Muscle layer of duodenum (tissue), 2 donors: ENCODE measurements around the gene CFAP70.
A peak's percentile ranks its signal among the peaks of the same experiment; 100 is the strongest.

Source experiments
- H3K27ac ChIP-seq: one replicate; pipeline ENCODE4 v1.7.0; 2013; ENCODE audit warnings: mild to moderate bottlenecking, low read length
- H3K27me3 ChIP-seq: one replicate; pipeline ENCODE4 v1.7.0; 2013; ENCODE audit warnings: low read depth, mild to moderate bottlenecking, control low read depth, low read length
- H3K36me3 ChIP-seq, 2 donors: one replicate each; pipeline ENCODE4 v1.7.0; 2013; ENCODE audit warnings: low read length in 2 of 2, control low read depth in 1 of 2, mild to moderate bottlenecking in 1 of 2; ENCODE audit not compliant: insufficient read depth in 2 of 2, control insufficient read depth in 1 of 2
- H3K4me1 ChIP-seq, 2 donors: one replicate each; pipeline ENCODE4 v1.7.0; 2013; ENCODE audit warnings: low read length in 2 of 2, mild to moderate bottlenecking in 2 of 2, control low read depth in 1 of 2, moderate library complexity in 1 of 2; ENCODE audit not compliant: insufficient read depth in 2 of 2, control insufficient read depth in 1 of 2
- H3K4me3 ChIP-seq, 2 donors: one replicate each; pipeline ENCODE4 v1.7.0; 2013; ENCODE audit warnings: low read length in 2 of 2, low read depth in 1 of 2, mild to moderate bottlenecking in 1 of 2
- H3K9me3 ChIP-seq, 2 donors: one replicate each; pipeline ENCODE4 v1.7.0; 2013; ENCODE audit warnings: low read length in 2 of 2, control low read depth in 1 of 2, mild to moderate bottlenecking in 1 of 2; ENCODE audit not compliant: control insufficient read depth in 1 of 2
- donor health status: healthy.

CFAP70 gene

DNA sequence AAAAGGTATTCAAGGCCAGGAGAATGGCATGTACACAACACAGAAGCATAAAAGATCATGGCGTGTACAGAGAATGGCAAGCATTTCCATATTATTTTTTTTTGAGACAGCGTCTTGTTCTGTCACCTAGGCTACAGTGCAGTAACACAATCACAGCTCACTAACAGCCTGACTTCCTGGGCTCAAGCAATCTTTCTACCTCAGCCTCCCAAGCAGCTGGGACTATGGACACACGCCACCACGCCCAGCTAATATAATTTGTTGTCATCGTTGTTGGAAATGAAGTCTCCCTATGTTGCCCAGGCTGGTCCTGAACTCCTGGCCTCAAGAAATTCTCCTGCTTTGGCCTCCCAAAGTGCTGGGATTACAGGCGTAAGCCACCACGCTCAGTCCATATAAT lies 27.9 kb upstream of the CFAP70 start:
- Histone ChIP-seq H3K27me3 (no peaks in the 10 kb centered on the region), H3K9me3 (no peaks in the 10 kb centered on the region), H3K36me3 (peaks cover 41 to 78% of the 10 kb centered on the region in 2 donors), H3K4me1 (no peaks in the 10 kb centered on the region), H3K27ac (no peak overlapping the region), H3K4me3 (no peak overlapping the region)

GRCh38 chr10:73379064-73379748 lies 20.5 kb upstream of the CFAP70 start:
- Histone ChIP-seq H3K36me3 (peaks cover 57 to 68% of the 10 kb centered on the region in 2 donors), H3K4me1 (no peaks in the 10 kb centered on the region), H3K27me3 (no peaks in the 10 kb centered on the region), H3K27ac (no peak overlapping the region), H3K4me3 (no peak overlapping the region), H3K9me3 (no peaks in the 10 kb centered on the region)

GRCh38 chr10:73376679-73377078 lies 18.0 kb upstream of the CFAP70 start:
- Histone ChIP-seq H3K36me3 (peaks cover 46 to 53% of the 10 kb centered on the region in 2 donors), H3K9me3 (no peaks in the 10 kb centered on the region), H3K4me1 (no peaks in the 10 kb centered on the region), H3K27ac (no peak overlapping the region), H3K27me3 (no peaks in the 10 kb centered on the region), H3K4me3 (no peak overlapping the region)

- peaks cover 15 to 26% of the 10 kb centered on the region in 2 donors for H3K36me3 ChIP-seq
- H3K4me3 ChIP-seq = no peak overlapping the region
- no peaks in the 10 kb centered on the region for H3K27me3 ChIP-seq
- no peak overlapping the region for H3K27ac ChIP-seq
- no peaks in the 10 kb centered on the region for H3K4me1 ChIP-seq
- no peaks in the 10 kb centered on the region for H3K9me3 ChIP-seq
Measured at GRCh38 chr10:73368238-73368637, 9.6 kb upstream of the CFAP70 start.

- H3K27me3 ChIP-seq = no peaks in the 10 kb centered on the region
- H3K27ac ChIP-seq = no peak overlapping the region
- no peaks in the 10 kb centered on the region for H3K9me3 ChIP-seq
- no peak overlapping the region for H3K4me3 ChIP-seq
- H3K36me3 ChIP-seq = peaks cover 13 to 22% of the 10 kb centered on the region in 2 donors
- H3K4me1 ChIP-seq = no peaks in the 10 kb centered on the region
Measured at GRCh38 chr10:73366381-73367298, 8.0 kb upstream of the CFAP70 start.

DNA sequence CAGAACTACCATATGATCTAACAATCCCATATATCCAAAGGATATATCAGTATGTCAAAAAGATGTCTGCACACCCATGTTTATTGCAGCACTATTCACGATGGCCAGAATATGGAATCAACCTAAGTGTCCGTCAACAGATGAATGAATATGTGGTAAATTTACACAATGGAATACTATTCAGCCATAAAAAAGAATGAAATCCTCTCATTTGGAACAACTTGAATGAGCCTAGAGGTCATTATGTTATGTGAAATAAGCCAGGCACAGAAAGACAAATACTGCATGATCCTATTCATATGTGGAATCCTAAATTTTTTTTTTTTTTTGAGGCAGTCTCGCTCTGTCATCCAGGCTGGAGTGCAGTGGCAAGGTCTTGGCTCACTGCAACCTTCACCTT lies 6.3 kb upstream of the CFAP70 start:
- H3K36me3 ChIP-seq = peaks cover 12 to 13% of the 10 kb centered on the region in 2 donors
- H3K27ac ChIP-seq = no peak overlapping the region
- H3K4me3 ChIP-seq = no peak overlapping the region
- no peaks in the 10 kb centered on the region for H3K4me1 ChIP-seq
- no peaks in the 10 kb centered on the region for H3K27me3 ChIP-seq
- no peaks in the 10 kb centered on the region for H3K9me3 ChIP-seq

DNA sequence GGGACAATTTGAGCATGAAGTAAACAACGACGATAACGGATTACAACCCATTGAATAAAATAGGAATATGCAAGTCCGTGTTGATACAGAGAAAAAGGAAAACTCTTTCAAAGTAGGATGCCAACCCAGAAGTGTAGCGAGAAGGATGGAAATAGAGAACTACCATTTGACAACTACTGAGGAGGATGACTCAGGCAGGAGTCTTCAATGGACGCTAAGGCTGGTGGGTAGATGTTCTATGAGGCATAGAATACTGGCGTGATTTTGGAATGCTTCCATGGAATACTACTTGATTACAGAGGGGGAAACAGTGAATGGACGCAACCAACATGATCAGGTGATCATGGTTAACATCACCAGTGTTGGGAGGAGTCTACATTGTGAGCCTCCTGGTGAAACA lies 828 bp upstream of the CFAP70 start:
- H3K4me3 ChIP-seq = peak overlapping the region in 1 of 2 donors; percentile 87

GRCh38 chr10:73357821-73358220 lies 843 bp downstream of the CFAP70 start:
- Histone ChIP-seq H3K27ac (peak overlapping the region; percentile 69), H3K27me3 (no peaks in the 10 kb centered on the region), H3K36me3 (no peaks in the 10 kb centered on the region), H3K4me3 (peak overlapping the region; percentile 86 to 87), H3K4me1 (peaks cover 4 to 16% of the 10 kb centered on the region in 2 donors), H3K9me3 (no peaks in the 10 kb centered on the region)

More for the DNA sequence above, 828 bp upstream of the CFAP70 start:
- Histone ChIP-seq H3K36me3 (peaks cover 0 to 2% of the 10 kb centered on the region in 2 donors), H3K9me3 (no peaks in the 10 kb centered on the region), H3K4me1 (peaks cover 4 to 16% of the 10 kb centered on the region in 2 donors), H3K27me3 (no peaks in the 10 kb centered on the region), H3K27ac (no peak overlapping the region)

DNA sequence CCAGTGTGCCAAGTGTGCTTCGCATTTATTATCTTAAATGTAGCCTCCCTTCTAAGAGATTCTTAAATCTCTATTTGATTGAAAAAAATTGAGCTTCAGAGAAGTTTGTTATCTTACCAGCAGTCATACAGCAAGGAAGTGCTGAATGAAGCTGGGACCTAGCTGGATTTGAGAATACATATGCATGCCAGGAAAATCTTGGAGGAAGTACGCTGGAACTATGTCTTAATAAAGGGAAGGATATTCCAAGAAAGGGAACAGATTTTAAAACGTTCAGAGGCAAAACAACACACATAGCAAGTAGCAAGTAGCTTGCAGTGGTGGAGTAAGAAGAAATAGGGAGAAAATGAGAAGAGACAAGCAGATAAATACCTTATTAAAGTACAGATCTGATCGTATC lies 1.5 kb downstream of the CFAP70 start:
- Histone ChIP-seq H3K27me3 (no peaks in the 10 kb centered on the region), H3K4me1 (peaks cover 4 to 16% of the 10 kb centered on the region in 2 donors), H3K4me3 (no peak overlapping the region), H3K36me3 (no peaks in the 10 kb centered on the region), H3K9me3 (no peaks in the 10 kb centered on the region), H3K27ac (no peak overlapping the region)

DNA sequence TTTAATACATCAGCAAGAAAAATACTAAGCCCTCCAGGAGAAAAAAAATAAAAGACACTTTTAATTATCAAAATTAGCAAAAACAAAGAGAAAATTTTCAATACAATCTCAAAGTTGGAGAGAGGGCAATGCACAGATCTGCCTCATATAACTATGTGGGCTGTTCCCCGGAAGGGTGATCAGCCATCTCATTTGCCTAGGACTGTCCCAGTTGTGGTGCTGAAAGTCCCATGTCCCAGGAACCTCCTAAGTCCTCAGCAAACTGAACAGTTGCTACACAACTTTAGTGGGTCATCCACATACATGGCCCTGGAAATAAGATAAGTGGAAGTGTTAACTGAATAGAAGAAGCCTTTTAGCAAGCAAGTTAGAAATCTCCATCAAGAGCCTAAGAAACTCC lies 14.4 kb downstream of the CFAP70 start:
- H3K27me3 ChIP-seq = no peaks in the 10 kb centered on the region
- no peak overlapping the region for H3K27ac ChIP-seq
- no peaks in the 10 kb centered on the region for H3K4me1 ChIP-seq
- H3K4me3 ChIP-seq = no peak overlapping the region
- no peaks in the 10 kb centered on the region for H3K9me3 ChIP-seq
- peaks cover 0 to 11% of the 10 kb centered on the region in 2 donors for H3K36me3 ChIP-seq

DNA sequence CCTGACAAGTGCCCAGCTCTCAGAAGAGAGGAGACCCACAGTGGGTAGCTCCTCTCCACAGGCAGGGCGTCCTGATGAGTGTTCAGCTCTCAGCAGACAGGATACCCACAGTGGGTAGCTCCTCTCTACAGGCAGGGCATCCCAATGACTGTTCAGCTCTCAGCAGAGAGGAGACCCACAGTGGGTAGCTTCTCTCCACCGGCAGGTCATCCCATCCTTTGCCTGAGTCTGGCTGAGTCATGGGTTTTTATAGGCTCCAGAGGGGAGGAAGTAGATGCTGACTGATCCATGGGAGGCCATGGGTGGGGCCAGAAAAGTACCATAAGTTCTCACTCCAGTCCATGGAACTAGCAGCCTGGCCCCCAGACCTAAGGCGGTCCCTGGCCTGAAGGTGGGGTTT lies 18.5 kb downstream of the CFAP70 start:
- H3K27ac ChIP-seq = no peak overlapping the region
- no peaks in the 10 kb centered on the region for H3K27me3 ChIP-seq
- no peak overlapping the region for H3K4me3 ChIP-seq
- H3K4me1 ChIP-seq = no peaks in the 10 kb centered on the region
- no peaks in the 10 kb centered on the region for H3K9me3 ChIP-seq
- H3K36me3 ChIP-seq = no peaks in the 10 kb centered on the region
